Hematopoietic multipotent progenitor cell treated with erythropoietin and hydrocortisone succinate and interleukin-3 and kit ligand, for 17 days (in vitro differentiated cells): ENCODE results near the gene LBP.
"Not testable (repeated sequence)": the region's sequence is repeated elsewhere in the genome, so short reads cannot be mapped to it uniquely, and the experiment has no call there.

Experiments
- DNase-seq: peaks from one replicate; pipeline ENCODE4 v3.0.0-alpha.2; 2015; ENCODE audit warnings: low spot score

The LBP gene

DNA sequence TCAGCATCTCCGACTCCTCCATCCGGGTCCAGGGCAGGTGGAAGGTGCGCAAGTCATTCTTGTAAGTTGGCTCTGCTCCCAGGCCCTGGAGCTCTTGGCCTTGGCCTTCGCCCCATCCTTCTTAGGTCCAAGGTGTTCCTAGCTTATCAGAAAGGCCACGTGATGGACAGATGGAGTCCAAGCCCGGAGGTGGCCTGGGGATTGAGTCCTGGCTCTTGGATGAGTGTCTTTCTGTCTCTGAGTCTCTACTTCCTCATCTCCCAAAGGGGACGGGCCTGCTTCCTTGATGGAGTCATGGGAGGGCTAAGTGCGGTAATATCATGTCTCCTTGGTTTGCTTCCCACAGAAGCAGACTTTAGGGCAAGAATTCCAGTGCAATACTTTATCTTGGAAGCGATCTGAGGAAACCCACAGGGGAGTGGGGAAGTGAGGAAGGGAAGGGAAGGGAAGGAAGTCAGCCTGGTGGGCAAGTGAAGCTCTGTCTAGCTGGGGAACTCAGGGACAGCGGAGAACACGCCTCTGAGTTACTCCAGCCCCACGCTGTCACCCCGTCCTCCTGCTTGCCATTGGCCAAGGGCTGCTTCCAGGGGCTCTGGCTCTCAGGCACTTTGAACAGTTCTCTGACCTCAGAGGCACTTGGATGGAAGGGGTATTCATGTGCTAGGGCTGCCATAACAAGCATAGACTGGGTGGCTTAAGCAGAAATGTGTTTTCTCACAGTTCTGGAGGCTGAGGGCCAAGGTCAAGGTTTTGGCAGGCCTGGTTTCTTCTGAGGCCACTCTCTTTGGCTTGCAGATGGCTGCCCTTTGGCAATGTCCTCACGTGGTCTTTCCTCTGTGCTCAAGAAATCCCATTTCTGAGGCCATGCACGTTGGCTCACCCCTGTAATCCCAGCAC, 4.8 kb downstream of the LBP start:
- DNase-seq = no peak

DNA sequence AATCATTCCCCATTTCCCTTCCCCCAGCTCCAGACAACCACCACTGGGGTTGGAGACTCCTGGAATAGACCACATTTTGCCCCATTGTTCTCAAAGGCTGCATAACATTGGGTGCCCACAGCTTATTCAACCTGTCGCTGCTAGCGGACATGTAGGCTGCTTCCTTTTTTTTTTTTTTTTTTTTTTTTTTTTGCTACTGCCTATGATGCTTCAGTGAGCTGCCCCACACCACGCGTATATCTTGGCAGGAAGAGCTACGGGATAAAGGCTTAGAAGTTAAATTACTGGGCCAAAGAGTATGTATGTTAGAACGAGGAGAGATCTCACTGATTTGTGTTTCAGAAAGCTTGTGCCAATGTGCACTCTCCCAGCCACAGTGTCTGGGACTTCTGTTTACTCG, 7.0 kb downstream of the LBP start:
- no peak for DNase-seq

DNA sequence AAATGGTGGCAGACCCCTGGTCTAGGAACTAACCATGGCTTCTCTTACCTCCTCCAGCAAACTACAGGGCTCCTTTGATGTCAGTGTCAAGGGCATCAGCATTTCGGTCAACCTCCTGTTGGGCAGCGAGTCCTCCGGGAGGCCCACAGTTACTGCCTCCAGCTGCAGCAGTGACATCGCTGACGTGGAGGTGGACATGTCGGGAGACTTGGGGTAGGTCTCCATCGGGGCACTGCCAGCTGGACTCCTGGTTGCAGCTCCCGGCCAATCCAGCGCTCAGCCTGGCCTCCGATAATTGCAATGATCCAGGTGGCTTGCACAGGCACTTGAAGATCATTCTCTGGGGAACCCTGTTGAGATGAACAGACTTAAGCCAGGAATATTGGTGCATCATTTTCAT, 7.9 kb downstream of the LBP start:
- DNase-seq = no peak

GRCh38 chr20:38355161-38356012, 9.1 kb downstream of the LBP start:
- no peak for DNase-seq

DNA sequence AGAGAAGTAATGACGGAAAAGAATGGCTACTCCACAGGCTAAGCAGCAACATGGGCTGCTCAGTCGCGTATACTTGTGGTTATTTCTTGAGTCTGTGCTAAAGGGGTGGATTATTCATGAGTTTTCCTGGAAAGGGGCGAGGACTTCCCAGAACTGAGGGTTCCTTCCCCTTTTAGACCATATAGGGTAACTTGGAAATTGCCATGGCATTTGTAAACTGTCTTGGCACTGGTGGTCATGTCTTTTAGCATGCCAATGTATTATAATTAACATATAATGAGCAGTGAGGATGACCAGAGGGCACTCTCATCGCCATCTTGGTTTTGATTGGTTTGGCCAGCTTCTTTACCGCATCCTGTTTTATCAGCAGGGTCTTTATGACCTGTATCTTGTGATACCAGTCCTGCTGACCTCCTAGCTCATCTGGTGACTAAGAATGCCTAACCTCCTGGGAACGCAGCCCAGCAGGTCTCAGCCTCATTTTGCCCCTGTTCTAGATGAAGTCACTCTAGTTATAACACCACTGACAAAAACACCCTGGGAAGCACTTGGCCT, 11.4 kb downstream of the LBP start:
- no peak for DNase-seq

- DNase-seq = no peak
These were observed 12.3 kb downstream of the LBP start for GRCh38 chr20:38358556-38358955.

GRCh38 chr20:38363004-38363747, 16.9 kb downstream of the LBP start:
- DNase-seq = no peak

GRCh38 chr20:38369389-38369788, 23.1 kb downstream of the LBP start:
- DNase-seq = no peak

DNA sequence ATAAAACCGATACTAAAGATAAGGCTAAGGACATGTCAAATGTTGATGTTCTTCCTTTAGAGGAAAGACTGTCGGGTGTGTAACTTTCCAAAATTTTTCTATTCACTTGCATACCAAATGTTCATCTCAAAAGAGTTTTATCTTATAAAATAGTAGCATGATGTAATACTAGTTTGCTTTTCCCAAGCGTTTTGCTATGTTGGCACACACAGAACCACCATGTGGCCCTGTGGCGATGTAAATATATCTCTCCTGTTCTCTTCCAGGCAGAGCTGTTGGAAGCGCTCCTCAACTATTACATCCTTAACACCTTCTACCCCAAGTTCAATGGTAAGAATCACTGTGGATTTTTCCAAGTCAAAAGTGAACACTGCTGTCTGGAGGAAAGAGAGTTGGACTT, 26.5 kb downstream of the LBP start:
- DNase-seq = no peak

GRCh38 chr20:38373231-38373867, 27.1 kb downstream of the LBP start:
- DNase-seq = no peak

DNA sequence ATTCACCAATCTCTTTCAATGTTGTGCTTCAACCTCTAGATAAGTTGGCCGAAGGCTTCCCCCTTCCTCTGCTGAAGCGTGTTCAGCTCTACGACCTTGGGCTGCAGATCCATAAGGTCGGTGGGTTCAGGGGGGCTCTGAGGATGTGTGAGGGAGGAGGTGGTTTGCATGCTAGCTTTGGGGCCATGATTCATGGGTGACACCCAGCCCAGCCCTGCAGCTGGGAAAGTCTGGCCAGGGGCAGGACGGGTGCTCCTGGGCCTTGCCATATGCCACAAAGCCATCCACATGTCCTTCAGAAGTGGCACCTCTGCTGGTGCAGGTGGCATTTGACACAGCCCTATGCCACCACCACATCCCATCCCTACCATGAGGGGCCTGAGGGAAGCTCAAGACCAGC, 27.6 kb downstream of the LBP start:
- DNase-seq = no peak

GRCh38 chr20:38377039-38377685, 30.9 kb downstream of the LBP start:
- DNase-seq = no peak

- DNase-seq = not testable (repeated sequence)
These were observed 31.6 kb downstream of the LBP start for GRCh38 chr20:38377838-38378237.

DNA sequence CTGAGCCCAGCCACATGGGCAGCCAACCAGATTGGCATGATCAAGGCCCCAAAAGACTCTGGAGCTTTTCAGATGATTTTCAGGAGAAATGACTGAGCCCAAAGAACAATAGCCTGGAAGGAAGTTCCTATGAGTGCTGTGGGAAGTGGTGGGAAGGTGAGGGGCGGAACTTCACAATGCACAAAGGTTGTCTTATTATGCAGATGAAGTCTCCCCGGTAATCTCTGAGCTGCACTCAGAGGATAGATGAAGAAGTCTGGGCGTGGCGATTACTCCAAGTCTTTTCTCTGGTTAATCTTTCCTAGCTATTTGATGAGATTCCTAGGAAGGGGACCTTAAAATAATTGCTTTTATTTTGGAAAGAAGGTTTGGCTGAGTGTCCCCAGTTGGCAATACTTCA, 36.9 kb downstream of the LBP start:
- no peak for DNase-seq

GRCh38 chr20:38386004-38386403, 39.7 kb downstream of the LBP start:
- no peak for DNase-seq

DNA sequence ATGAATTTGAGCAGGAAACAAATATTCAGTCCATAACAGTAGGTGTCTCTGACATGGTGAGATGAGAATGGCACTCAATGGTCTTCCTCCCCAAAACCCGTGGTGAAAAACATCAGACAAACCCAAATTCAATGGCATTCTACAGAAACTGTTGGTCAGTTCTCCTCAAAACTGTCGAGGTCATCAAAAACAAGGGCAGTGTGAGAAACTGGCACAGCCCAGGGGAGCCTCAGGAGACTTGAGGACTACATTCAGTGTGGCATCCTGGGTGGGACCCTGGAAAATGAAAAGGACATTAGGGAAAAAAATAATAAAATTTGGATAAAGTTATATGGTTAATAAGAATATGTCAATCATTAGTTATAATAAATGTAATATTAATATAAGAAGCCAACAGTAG, 40.6 kb downstream of the LBP start:
- DNase-seq = no peak

DNA sequence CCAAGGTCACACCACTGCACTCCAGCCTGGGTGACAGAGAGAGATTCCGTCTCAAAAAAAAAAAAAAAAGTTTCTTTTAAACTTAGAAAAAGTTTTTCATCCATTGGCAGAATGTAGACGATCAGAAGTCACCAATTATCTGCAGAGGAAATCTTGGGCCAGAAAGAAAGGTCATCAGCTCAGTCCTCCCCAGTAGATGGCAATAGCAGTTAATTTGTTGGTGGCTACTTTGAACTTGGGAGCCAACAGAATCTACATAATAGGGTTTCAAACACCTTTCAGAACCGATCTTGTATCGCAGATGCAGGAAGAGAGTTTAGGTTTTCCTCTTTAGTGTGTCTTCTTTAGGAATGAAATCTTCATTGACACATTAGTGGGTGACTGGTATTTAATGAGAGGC, 41.7 kb downstream of the LBP start:
- DNase-seq = no peak

DNA sequence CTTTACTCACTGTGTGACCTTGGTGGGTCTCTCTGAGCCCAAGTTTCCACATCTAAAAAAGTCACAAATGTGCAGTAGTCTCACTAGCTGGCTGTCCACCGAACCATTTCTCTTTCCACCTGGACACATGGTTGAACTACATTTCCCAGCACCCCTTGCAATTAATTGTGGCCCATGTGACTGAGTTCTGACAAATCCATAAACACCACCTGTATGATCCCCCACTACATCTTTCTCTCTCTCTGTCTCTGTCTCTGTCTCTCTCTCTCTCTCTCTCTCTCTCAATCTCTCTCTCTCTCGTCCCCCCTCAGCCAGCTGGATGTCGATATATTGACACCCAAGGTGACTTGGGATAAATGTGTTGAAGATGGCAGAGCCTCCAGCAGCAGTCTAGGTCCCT, 46.1 kb downstream of the LBP start:
- DNase-seq = no peak

DNA sequence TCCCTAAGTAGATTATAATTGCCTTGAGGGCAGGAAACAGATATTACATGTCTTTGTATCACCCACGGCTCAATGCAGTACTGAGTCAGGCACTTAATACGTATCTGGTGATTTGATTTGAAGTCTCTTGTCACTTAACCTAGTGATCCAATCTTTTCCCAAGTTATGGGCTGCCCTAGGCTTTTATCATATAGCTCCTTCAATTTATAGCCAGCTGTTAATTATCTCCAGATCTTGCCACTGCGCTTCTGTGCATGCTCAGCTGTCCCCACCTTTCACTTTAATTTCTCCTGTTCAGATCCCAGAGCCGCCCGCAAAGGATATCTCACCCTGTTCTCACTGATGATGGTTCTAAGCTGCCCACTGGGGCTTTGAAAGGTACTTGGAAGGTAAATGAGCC, 47.0 kb downstream of the LBP start:
- DNase-seq = no peak

DNA sequence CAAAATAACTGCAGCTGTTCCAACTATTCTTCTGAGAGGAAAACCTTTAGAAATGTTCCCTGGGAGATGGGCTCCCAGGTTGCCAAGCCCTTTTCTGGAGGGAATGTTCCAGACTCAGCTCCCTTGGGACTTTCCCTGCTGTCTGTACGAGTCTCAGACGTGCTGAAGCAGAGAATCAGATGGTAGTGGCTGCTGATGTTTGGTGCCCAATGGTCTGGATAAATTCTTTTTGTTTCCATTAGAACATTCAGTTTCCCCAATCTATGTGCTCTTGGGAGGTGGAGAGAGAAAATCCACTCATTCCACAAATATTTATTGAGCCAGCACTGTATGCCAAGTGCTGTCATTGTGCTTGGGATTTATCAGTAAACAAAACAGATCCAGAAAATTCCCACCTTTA, 48.9 kb downstream of the LBP start:
- no peak for DNase-seq

GRCh38 chr20:38395751-38396395, 49.6 kb downstream of the LBP start:
- not testable (repeated sequence) for DNase-seq
